Fibroblast of the aortic adventitia (primary cell): ENCODE measurements around the gene PPP1R12A. TPM values are rescaled to one million over a fixed set of nuclear protein-coding genes. Genes with fewer than 3 reads are reported as not detected.

Experiments used
- DNase-seq: peaks from one replicate; pipeline ENCODE4 v3.0.0-alpha.2; 2010; ENCODE audit warnings: low read depth
- H3K4me3 ChIP-seq: 2 replicates; pipeline ENCODE4 v1.5.1; 2011; ENCODE audit warnings: low read depth, mild to moderate bottlenecking, control low read depth, low read length, moderate library complexity
- CTCF ChIP-seq: IDR thresholded peaks from 2 replicates; pipeline ENCODE4 v1.5.1; 2011; ENCODE audit warnings: mild to moderate bottlenecking, low read length, control low read depth, inconsistent platforms; ENCODE audit not compliant: insufficient read depth
- total RNA-seq: library from RNA; depleted of rRNA; stranded (reverse); fragments of >200 nt; gene quantifications from 2 replicates; pipeline ENCODE4 v1.2.3, GENCODE V29; 2012; ENCODE audit warnings: low replicate concordance

PPP1R12A gene
- total RNA-seq, 1 donor: 119 TPM

- no peak overlapping the region for H3K4me3 ChIP-seq
- peak; percentile 96 for DNase-seq
- no peak for TF ChIP-seq CTCF
Measured at GRCh38 chr12:79897617-79898016, 37.3 kb downstream of the PPP1R12A start.

DNA sequence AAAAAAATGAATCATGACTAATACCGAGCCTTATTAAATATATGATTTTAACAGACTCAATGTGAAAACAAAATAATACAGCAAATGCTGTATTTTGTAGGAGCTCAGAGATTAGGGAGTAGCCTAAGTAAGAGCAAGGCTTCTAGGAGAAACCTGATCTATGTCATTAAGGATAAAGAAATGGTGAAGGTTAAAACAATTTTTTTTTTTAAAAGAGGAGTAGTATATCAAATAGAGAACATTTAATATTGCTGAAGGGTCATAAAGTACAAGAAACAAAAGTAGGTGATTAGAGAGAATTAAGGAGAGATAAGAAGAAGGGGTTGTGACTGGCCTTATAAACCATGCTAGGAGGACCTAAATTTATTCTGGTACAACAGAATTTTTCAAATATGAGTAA, 39.1 kb downstream of the PPP1R12A start:
- TF ChIP-seq CTCF: no peak
- no peak for DNase-seq
- no peak overlapping the region for H3K4me3 ChIP-seq

DNA sequence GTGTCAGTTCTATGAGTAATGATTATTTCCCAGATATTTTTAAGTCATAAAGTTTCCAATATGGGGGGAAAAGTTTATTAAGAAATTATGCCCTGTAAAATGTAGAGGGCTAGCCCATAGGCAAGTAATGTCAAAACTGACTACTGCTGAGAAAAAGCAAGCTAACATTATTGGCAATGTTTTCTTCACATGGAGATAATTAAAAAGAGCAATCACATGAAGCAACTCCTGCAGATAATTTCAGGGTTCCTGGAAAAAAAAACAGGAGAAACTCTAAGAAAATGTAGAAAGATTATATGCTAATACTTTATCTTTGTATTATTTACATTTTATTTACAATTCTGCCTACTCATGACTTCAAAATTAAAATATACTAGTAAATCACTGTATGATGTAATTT, 39.8 kb downstream of the PPP1R12A start:
- no peak for DNase-seq
- no peak overlapping the region for H3K4me3 ChIP-seq
- no peak for TF ChIP-seq CTCF

GRCh38 chr12:79891506-79892162, 43.3 kb downstream of the PPP1R12A start:
- no peak for TF ChIP-seq CTCF
- H3K4me3 ChIP-seq: no peak overlapping the region
- DNase-seq: peak; percentile 32

DNA sequence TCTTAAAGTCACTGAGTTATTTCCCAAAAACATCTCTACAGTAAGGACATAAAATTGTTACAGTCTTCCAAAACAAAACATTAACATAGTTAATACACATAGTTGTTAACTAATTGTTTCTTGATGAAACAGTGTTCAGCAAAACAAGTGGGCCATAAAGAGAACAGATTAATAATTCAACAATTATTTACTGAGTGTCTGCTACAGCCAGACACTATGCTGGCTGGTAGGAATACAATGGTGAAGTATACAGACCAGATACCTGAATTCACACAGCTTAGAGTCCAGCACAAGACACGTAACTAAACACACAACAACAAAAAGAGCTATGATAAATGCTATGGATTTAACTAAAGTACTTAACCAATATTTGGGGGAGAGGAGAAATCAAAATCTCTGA, 47.0 kb downstream of the PPP1R12A start:
- no peak for TF ChIP-seq CTCF
- DNase-seq: no peak

GRCh38 chr12:79886917-79887519, 47.9 kb downstream of the PPP1R12A start:
- no peak overlapping the region for H3K4me3 ChIP-seq
- peak; percentile 80 for DNase-seq
- peak; percentile 74 for TF ChIP-seq CTCF

More for the DNA sequence above, 47.0 kb downstream of the PPP1R12A start:
- H3K4me3 ChIP-seq: no peak overlapping the region
